Chondrocyte (in vitro differentiated cells): ENCODE measurements around the gene LMO1. TPM values are rescaled to one million over a fixed set of nuclear protein-coding genes. Genes with fewer than 3 reads are reported as not detected.
A peak's percentile ranks its signal among the peaks of the same experiment; 100 is the strongest.

Experiments used
- DNase-seq: peaks from one replicate; pipeline ENCODE4 v3.0.0; 2021; ENCODE audit warnings: mixed read lengths, low spot score
- H3K27ac Mint-ChIP-seq: one replicate; pipeline ENCODE4 v1.8.0; 2021; ENCODE audit warnings: mild to moderate bottlenecking, moderate library complexity, mixed read lengths; ENCODE audit not compliant: unreplicated experiment
- H3K27me3 Mint-ChIP-seq: 2 replicates; pipeline ENCODE4 v1.8.0; 2021; ENCODE audit warnings: low read depth, mixed read lengths
- H3K36me3 Mint-ChIP-seq: 2 replicates; pipeline ENCODE4 v1.8.0; 2021; ENCODE audit warnings: low read depth, mixed read lengths
- H3K4me1 Mint-ChIP-seq: 2 replicates; pipeline ENCODE4 v1.8.0; 2021; ENCODE audit warnings: low read depth, mild to moderate bottlenecking, mixed read lengths
- H3K4me3 Mint-ChIP-seq: one replicate; pipeline ENCODE4 v1.8.0; 2021; ENCODE audit warnings: mild to moderate bottlenecking, moderate library complexity, mixed read lengths; ENCODE audit not compliant: unreplicated experiment
- H3K9me3 Mint-ChIP-seq: 2 replicates; pipeline ENCODE4 v1.8.0; 2021; ENCODE audit warnings: low read depth, mixed read lengths
- CTCF ChIP-seq: fragments of 200-600 bp; sonication (generic); IDR thresholded peaks from 2 replicates; pipeline ENCODE4 v1.5.0; 2021; ENCODE audit warnings: antibody characterized with exemption, mild to moderate bottlenecking, moderate library complexity
- total RNA-seq: library from RNA; stranded (reverse); gene quantifications from 3 replicates; pipeline ENCODE4 v1.2.1, GENCODE V29; 2021

The LMO1 gene
- total RNA-seq, 1 donor from 2014 or later = not detected

DNA sequence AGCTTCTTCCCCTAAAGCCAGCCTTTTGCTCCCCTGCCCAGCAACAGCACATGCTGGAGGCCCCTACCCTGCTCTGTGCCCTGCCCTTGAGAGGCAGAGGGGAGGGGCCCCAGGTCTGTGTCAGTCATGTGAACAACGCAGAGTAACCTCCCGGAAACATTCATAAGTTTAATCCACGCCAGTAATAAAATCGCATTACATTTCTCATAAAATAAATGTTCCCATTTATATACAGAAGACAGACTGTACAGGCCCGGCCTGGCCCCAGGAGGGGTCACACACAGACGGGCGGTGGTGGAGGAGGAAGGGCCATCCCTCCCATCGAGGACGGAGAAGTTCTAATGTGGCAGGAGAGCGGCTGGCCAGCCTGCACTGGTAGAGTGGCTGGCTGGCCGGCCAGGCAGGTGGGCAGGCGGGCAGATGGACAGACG is 39.5 kb downstream of the LMO1 start:
- Mint-ChIP-seq H3K27ac (no peak overlapping the region), H3K27me3 (peaks cover 2% of the 10 kb centered on the region), H3K4me1 (no peaks in the 10 kb centered on the region), H3K36me3 (no peaks in the 10 kb centered on the region), H3K4me3 (no peak overlapping the region), H3K9me3 (no peaks in the 10 kb centered on the region)
- no peak for TF ChIP-seq CTCF
- peak; percentile 88 for DNase-seq

- no peak for TF ChIP-seq CTCF
- Mint-ChIP-seq H3K27ac (no peak overlapping the region), H3K4me1 (no peaks in the 10 kb centered on the region), H3K9me3 (no peaks in the 10 kb centered on the region), H3K4me3 (no peak overlapping the region), H3K27me3 (peaks cover 2% of the 10 kb centered on the region), H3K36me3 (no peaks in the 10 kb centered on the region)
- DNase-seq = peak; percentile 27
These were observed 40.2 kb downstream of the LMO1 start for GRCh38 chr11:8223513-8223900.

GRCh38 chr11:8222820-8223512 is 40.7 kb downstream of the LMO1 start:
- DNase-seq = peak; percentile 44
- H3K9me3 Mint-ChIP-seq = no peaks in the 10 kb centered on the region
- H3K27ac Mint-ChIP-seq = no peak overlapping the region
- no peaks in the 10 kb centered on the region for H3K36me3 Mint-ChIP-seq
- no peaks in the 10 kb centered on the region for H3K4me1 Mint-ChIP-seq
- no peak for TF ChIP-seq CTCF
- H3K4me3 Mint-ChIP-seq = no peak overlapping the region
- H3K27me3 Mint-ChIP-seq = peaks cover 2% of the 10 kb centered on the region

- peak; percentile 52 for DNase-seq
- Mint-ChIP-seq H3K27ac (no peak overlapping the region), H3K4me3 (no peak overlapping the region), H3K9me3 (no peaks in the 10 kb centered on the region), H3K4me1 (no peaks in the 10 kb centered on the region), H3K27me3 (peaks cover 2% of the 10 kb centered on the region), H3K36me3 (no peaks in the 10 kb centered on the region)
- no peak for TF ChIP-seq CTCF
These were observed 41.7 kb downstream of the LMO1 start for GRCh38 chr11:8221917-8222495.

DNA sequence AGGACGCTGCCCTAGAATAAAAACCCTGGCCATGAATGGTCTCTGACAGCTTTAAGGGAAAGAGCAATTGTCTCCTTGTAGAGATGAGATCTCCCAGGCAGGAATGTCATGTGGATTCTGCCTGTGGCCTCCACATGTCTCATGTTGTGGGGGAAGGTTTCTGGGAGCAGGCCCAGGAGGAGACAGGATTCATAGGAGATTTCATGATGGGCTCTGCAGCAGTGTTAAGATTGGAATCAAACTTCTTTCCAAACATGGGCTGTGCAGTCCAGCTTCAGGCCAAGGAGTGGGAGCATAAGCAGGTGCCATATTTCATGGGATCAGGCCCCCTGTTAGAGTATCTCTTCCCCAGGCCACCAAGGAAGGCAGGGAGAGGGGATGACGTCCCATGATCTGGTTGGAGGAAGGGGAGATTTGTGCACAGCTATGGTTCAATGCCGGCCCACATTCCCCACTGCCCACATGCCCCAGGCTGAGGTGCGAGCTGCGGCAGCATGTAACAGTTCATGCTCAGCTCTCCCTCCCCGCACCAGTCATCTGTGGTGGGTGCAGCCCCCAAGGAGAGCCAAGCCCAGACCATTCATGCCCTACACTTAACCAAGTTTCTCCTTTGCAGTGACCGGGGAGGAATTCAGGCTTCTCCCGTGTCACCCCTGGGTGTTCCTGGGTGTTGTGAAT is 42.5 kb downstream of the LMO1 start:
- Mint-ChIP-seq H3K27me3 (peaks cover 2% of the 10 kb centered on the region), H3K36me3 (no peaks in the 10 kb centered on the region), H3K9me3 (no peaks in the 10 kb centered on the region), H3K27ac (no peak overlapping the region), H3K4me3 (no peak overlapping the region), H3K4me1 (no peaks in the 10 kb centered on the region)
- DNase-seq = peak; percentile 50
- no peak for TF ChIP-seq CTCF
